ENCODE data around the gene TERB1. TPM values are rescaled to one million over a fixed set of nuclear protein-coding genes. Genes with fewer than 3 reads are reported as not detected.

Gene TERB1
- under 1 TPM in 1 of 4 donors, not detected in 3; 0.22 TPM for total RNA-seq
- not detected for polyA plus RNA-seq
- long read RNA-seq, donor 1 = 0 reads
- long read RNA-seq, donor 2 = 0 reads
- long read RNA-seq, donor 3 = 0 reads
- long read RNA-seq, donor 4 = 0 reads

- H3K4me3 ChIP-seq (ENCODE audit: low read length) = no peak within 1 kb of the TSS
- WGBS = 89% methylated on average over 56 of the region's 56 CpGs
- DNase-seq (peak in 2 of 3 donors; percentile 48 to 53), ATAC-seq (peak in 1 of 2 donors; percentile 26)
- no peaks in the 10 kb centered on the region for H3K27me3 ChIP-seq (ENCODE audit: control insufficient read depth, insufficient read depth)
- H3K27ac ChIP-seq (ENCODE audit: low read length) = no peak within 1 kb of the TSS
- no peaks in the 10 kb centered on the region for H3K9me3 ChIP-seq (ENCODE audit: control insufficient read depth, low read length)
- no peaks in the 10 kb centered on the region for H3K4me1 ChIP-seq (ENCODE audit: control insufficient read depth, insufficient read depth, low read length)
- intact Hi-C loops (cut with DNase I) = no loop called here
These were observed at the start of gene TERB1 for GRCh38 chr16:66801320-66802105. Gene TERB1 (minus strand): TSS chr16:66801584. CDS start chr16:66796798, 4,786 bp downstream.

- 88% methylated on average over 14 of the region's 14 CpGs for WGBS
- no peak overlapping the region for H3K27ac ChIP-seq (ENCODE audit: low read length)
- H3K9me3 ChIP-seq (ENCODE audit: control insufficient read depth, low read length) = no peaks in the 10 kb centered on the region
- H3K4me1 ChIP-seq (ENCODE audit: control insufficient read depth, insufficient read depth, low read length) = no peaks in the 10 kb centered on the region
- H3K4me3 ChIP-seq (ENCODE audit: low read length) = no peak overlapping the region
- intact Hi-C loops (cut with DNase I) = no loop called here
- no peak for ATAC-seq
- no peaks in the 10 kb centered on the region for H3K27me3 ChIP-seq (ENCODE audit: control insufficient read depth, insufficient read depth)
- peak in 1 of 3 donors; percentile 11 for DNase-seq
These were observed 48.9 kb upstream of the TERB1 start for GRCh38 chr16:66850115-66850815.

- intact Hi-C loops (cut with DNase I) = no loop called here
- H3K4me1 ChIP-seq (ENCODE audit: control insufficient read depth, insufficient read depth, low read length) = no peaks in the 10 kb centered on the region
- WGBS = 83% methylated on average over 4 of the region's 4 CpGs
- no peak overlapping the region for H3K27ac ChIP-seq (ENCODE audit: low read length)
- H3K27me3 ChIP-seq (ENCODE audit: control insufficient read depth, insufficient read depth) = no peaks in the 10 kb centered on the region
- H3K4me3 ChIP-seq (ENCODE audit: low read length) = no peak overlapping the region
- DNase-seq = peak in 1 of 3 donors; percentile 25
- ATAC-seq = no peak
- no peaks in the 10 kb centered on the region for H3K9me3 ChIP-seq (ENCODE audit: control insufficient read depth, low read length)
These were observed 48.2 kb upstream of the TERB1 start for GRCh38 chr16:66849549-66849948.

- ATAC-seq = no peak
- intact Hi-C loops (cut with DNase I) = no loop called here
- WGBS = 89% methylated on average over 2 of the region's 2 CpGs
- no peak for DNase-seq
- Histone ChIP-seq H3K4me3 (ENCODE audit: low read length) (no peak overlapping the region), H3K9me3 (ENCODE audit: control insufficient read depth, low read length) (no peaks in the 10 kb centered on the region), H3K27me3 (ENCODE audit: control insufficient read depth, insufficient read depth) (no peaks in the 10 kb centered on the region), H3K4me1 (ENCODE audit: control insufficient read depth, insufficient read depth, low read length) (no peaks in the 10 kb centered on the region), H3K27ac (ENCODE audit: low read length) (no peak overlapping the region)
These were observed 47.6 kb upstream of the TERB1 start for GRCh38 chr16:66849021-66849420.

GRCh38 chr16:66848172-66848571 is 46.8 kb upstream of the TERB1 start:
- 91% methylated on average over 2 of the region's 2 CpGs for WGBS
- Histone ChIP-seq H3K27me3 (ENCODE audit: control insufficient read depth, insufficient read depth) (no peaks in the 10 kb centered on the region), H3K9me3 (ENCODE audit: control insufficient read depth, low read length) (no peaks in the 10 kb centered on the region), H3K27ac (ENCODE audit: low read length) (no peak overlapping the region), H3K4me3 (ENCODE audit: low read length) (no peak overlapping the region), H3K4me1 (ENCODE audit: control insufficient read depth, insufficient read depth, low read length) (no peaks in the 10 kb centered on the region)
- DNase-seq = no peak
- ATAC-seq = no peak
- intact Hi-C loops (cut with DNase I) = no loop called here

- Histone ChIP-seq H3K27me3 (ENCODE audit: control insufficient read depth, insufficient read depth) (no peaks in the 10 kb centered on the region), H3K27ac (ENCODE audit: low read length) (no peak overlapping the region), H3K9me3 (ENCODE audit: control insufficient read depth, low read length) (no peaks in the 10 kb centered on the region), H3K4me1 (ENCODE audit: control insufficient read depth, insufficient read depth, low read length) (no peaks in the 10 kb centered on the region), H3K4me3 (ENCODE audit: low read length) (no peak overlapping the region)
- ATAC-seq (no peak), DNase-seq (no peak)
- 83% methylated on average over 6 of the region's 6 CpGs for WGBS
- intact Hi-C loops (cut with DNase I) = no loop called here
These were observed 46.2 kb upstream of the TERB1 start for GRCh38 chr16:66847533-66848067.

- ATAC-seq = no peak
- H3K4me1 ChIP-seq (ENCODE audit: control insufficient read depth, insufficient read depth, low read length) = no peaks in the 10 kb centered on the region
- intact Hi-C loops (cut with DNase I) = no loop called here
- H3K27me3 ChIP-seq (ENCODE audit: control insufficient read depth, insufficient read depth) = no peaks in the 10 kb centered on the region
- no peak overlapping the region for H3K4me3 ChIP-seq (ENCODE audit: low read length)
- H3K9me3 ChIP-seq (ENCODE audit: control insufficient read depth, low read length) = no peaks in the 10 kb centered on the region
- 97% methylated on average over 6 of the region's 6 CpGs for WGBS
- no peak overlapping the region for H3K27ac ChIP-seq (ENCODE audit: low read length)
- DNase-seq = no peak
These were observed 45.4 kb upstream of the TERB1 start for GRCh38 chr16:66846831-66847230.

GRCh38 chr16:66846266-66846665 is 44.9 kb upstream of the TERB1 start:
- H3K9me3 ChIP-seq (ENCODE audit: control insufficient read depth, low read length) = no peaks in the 10 kb centered on the region
- intact Hi-C loops (cut with DNase I) = no loop called here
- WGBS = 77% methylated on average over 1 of the region's 1 CpG
- DNase-seq (no peak), ATAC-seq (no peak)
- H3K4me3 ChIP-seq (ENCODE audit: low read length) = no peak overlapping the region
- no peaks in the 10 kb centered on the region for H3K4me1 ChIP-seq (ENCODE audit: control insufficient read depth, insufficient read depth, low read length)
- no peak overlapping the region for H3K27ac ChIP-seq (ENCODE audit: low read length)
- H3K27me3 ChIP-seq (ENCODE audit: control insufficient read depth, insufficient read depth) = no peaks in the 10 kb centered on the region

- no peak overlapping the region for H3K27ac ChIP-seq (ENCODE audit: low read length)
- no peaks in the 10 kb centered on the region for H3K9me3 ChIP-seq (ENCODE audit: control insufficient read depth, low read length)
- intact Hi-C loops (cut with DNase I) = no loop called here
- WGBS = 33% methylated on average over 9 of the region's 9 CpGs
- no peak overlapping the region for H3K4me3 ChIP-seq (ENCODE audit: low read length)
- no peaks in the 10 kb centered on the region for H3K27me3 ChIP-seq (ENCODE audit: control insufficient read depth, insufficient read depth)
- H3K4me1 ChIP-seq (ENCODE audit: control insufficient read depth, insufficient read depth, low read length) = no peaks in the 10 kb centered on the region
- DNase-seq (no peak), ATAC-seq (no peak)
These were observed 44.4 kb upstream of the TERB1 start for GRCh38 chr16:66845791-66846221.

GRCh38 chr16:66845080-66845410 is 43.7 kb upstream of the TERB1 start:
- intact Hi-C loops (cut with DNase I) = no loop called here
- DNase-seq (no peak), ATAC-seq (no peak)
- H3K27ac ChIP-seq (ENCODE audit: low read length) = no peak overlapping the region
- H3K9me3 ChIP-seq (ENCODE audit: control insufficient read depth, low read length) = no peaks in the 10 kb centered on the region
- H3K4me1 ChIP-seq (ENCODE audit: control insufficient read depth, insufficient read depth, low read length) = no peaks in the 10 kb centered on the region
- 16% methylated on average over 10 of the region's 10 CpGs for WGBS
- H3K4me3 ChIP-seq (ENCODE audit: low read length) = peak overlapping the region; percentile 40
- no peaks in the 10 kb centered on the region for H3K27me3 ChIP-seq (ENCODE audit: control insufficient read depth, insufficient read depth)
